ENCODE results near the gene NUB1.
A peak's percentile ranks its signal among the peaks of the same experiment; 100 is the strongest.
"Not testable (repeated sequence)": the region's sequence is repeated elsewhere in the genome, so short reads cannot be mapped to it uniquely, and the experiment has no call there.

The NUB1 gene, protein sequence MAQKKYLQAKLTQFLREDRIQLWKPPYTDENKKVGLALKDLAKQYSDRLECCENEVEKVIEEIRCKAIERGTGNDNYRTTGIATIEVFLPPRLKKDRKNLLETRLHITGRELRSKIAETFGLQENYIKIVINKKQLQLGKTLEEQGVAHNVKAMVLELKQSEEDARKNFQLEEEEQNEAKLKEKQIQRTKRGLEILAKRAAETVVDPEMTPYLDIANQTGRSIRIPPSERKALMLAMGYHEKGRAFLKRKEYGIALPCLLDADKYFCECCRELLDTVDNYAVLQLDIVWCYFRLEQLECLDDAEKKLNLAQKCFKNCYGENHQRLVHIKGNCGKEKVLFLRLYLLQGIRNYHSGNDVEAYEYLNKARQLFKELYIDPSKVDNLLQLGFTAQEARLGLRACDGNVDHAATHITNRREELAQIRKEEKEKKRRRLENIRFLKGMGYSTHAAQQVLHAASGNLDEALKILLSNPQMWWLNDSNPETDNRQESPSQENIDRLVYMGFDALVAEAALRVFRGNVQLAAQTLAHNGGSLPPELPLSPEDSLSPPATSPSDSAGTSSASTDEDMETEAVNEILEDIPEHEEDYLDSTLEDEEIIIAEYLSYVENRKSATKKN

DNA sequence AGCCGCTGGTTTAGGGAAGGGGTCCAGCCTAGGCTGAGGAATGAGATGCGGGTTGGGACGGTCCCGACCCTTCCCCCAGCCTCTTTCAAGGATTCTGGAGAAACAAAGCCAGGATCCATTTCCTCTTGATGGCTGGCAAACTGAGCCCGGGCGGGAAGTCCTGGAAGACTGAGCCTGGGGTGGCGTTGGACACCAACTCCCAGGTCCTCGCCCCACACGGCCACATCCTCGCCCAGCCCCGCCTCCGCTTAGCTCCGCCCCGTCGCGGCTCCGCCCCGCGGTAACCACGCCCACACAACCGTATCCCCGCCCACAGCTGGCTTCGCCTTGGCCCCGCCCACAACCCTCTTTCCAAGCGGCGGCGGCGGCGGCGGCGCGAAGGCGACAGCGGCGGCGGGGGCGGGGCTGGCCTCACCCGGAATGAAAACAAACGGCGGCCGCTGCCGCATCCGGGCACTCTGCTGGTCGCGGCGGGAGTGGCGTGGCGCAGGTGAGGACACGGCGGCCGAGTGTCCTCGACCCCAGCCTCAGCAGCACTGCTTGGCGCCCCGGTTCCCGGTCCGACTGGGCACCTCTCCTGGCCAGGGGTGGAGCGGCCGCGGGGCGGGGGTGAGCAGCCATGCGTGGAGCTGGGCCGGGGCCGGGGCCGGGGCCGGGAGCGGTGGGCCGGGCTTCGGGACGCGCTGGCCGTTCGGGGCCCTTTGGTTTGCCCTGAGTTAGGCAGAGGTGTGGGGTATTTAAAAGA, at the start of gene NUB1:
NUB1 (plus strand) TSS at position 456 of the 745 bp plus-strand sequence. CDS start 3,538 bp downstream, outside the sequence.
- peak; percentile 93 for DNase-seq (ENCODE audit: low spot score)

DNA sequence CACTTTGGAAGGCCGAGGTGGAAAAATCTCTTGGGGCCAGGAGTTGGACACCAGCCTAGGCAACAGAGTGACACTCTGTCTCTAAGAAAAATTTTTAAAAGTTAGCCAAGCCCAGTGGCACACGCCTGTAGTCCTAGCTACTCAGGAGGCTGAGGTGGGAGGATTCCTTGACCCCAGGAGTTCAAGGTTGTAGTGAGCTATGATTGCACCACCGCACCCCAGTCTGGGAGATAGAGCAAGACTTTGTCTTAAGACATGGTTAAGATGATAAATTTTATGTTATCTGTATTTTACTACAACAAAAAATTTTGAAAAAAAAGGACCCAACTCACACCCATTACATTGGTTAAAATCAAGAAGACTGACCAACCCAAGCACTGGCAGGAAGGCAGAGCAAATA, 48.8 kb upstream of the NUB1 start:
- no peak for DNase-seq (ENCODE audit: low spot score)

DNA sequence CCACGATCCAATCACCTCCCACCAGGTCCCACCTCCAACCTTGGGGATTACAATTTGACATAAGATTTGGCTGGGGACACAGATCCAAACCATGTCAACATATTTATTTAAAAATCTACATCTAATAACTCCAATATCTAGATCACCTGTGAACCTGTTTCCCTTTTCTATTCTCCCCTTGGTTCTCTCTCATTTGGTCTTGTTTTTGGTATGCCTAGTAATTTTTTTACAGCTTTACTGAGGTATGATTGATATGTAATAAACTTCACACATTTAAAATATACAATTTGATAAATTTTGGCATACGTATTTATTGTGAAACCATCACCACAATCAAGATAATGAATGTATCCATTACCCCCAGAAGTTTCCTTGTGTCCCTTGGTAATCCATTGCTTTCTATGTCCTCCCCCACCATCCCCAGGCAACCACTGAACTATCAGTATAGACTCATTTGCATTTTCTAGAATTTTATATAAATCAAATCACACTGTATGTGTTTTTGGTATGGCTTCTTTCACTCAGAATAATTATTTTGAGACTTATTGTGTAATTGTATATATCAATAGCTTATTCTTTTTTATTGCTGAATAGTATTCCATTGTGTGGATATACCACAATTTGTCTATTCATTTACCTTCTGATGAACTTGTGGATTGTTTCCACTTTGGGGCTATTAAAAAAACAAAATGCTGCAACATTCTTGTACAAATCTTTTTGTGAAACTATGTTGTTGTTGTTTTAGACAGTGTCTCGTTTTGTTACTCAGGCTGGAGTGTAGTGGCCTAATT, 45.2 kb upstream of the NUB1 start:
- no peak for DNase-seq (ENCODE audit: low spot score)

DNA sequence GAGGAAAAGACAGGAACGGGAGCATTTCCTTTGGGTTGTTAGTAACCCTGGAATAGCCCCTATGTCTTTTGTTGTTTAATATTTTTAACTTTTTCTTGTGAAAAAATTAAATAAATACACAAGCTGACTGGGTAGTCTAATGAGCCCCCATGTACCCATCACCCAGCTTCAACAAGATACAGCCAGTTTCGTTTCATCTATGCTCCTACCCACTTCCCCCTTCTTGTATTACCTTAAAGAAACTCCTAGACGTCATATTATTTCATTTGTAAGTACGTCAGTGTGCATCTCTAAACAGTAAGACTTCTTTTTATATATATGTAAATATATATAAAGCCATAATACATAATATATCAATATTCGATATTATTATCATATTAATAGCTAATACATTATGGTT, 42.8 kb upstream of the NUB1 start:
- no peak for DNase-seq (ENCODE audit: low spot score)

DNA sequence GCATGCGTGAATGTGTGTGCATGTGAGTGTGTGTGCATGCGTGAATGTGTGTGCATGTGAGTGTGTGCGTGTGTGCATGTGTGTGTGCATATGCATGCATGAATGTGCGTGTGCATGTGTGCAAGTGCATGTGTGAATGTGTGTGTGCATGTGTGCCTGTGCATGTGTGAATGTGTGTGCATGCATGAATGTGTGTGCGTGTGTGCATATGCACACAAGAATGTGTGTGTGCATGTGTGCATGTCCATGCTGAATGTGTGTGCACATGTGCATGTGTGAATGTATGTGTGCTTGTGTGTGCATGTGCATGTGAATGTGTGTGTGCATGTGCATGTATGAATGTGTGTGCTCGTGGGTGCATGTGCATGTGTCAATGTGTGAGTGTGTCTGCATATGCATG, 42.1 kb upstream of the NUB1 start:
- DNase-seq (ENCODE audit: low spot score) = no peak

DNA sequence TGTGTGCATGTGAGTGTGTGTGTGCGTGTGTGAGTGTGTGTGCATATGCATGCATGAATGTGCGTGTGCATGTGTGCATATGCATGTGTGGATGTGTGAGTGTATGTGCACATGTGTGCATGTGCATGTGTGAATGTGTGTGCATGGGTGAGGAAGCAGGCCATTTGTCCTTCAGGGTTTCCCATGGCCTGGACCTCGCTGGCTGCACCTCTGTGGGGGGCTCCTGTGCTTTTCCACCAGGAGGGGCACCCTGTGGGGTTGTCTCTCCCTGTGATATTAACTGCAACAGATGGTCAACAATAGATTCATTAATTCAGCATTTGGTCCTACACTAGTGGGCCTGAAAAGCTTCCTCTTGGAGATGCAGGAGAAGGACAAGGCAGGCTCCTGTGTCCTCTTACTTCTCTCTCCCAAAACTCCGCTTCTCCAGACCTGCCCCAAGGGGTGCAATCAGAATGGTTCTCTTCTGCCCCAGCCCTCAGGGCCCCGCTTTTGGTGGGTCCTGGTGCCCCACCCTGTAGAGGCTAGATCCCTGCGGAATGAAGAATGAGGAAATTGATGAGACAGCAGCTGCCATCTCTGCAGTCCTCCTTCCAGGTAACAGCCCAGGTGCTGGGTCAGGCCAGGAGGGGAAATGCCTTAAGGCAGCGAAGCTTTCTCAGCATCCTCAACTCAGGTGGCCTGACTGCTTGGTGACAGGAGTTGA, 41.5 kb upstream of the NUB1 start:
- DNase-seq (ENCODE audit: low spot score) = no peak

DNA sequence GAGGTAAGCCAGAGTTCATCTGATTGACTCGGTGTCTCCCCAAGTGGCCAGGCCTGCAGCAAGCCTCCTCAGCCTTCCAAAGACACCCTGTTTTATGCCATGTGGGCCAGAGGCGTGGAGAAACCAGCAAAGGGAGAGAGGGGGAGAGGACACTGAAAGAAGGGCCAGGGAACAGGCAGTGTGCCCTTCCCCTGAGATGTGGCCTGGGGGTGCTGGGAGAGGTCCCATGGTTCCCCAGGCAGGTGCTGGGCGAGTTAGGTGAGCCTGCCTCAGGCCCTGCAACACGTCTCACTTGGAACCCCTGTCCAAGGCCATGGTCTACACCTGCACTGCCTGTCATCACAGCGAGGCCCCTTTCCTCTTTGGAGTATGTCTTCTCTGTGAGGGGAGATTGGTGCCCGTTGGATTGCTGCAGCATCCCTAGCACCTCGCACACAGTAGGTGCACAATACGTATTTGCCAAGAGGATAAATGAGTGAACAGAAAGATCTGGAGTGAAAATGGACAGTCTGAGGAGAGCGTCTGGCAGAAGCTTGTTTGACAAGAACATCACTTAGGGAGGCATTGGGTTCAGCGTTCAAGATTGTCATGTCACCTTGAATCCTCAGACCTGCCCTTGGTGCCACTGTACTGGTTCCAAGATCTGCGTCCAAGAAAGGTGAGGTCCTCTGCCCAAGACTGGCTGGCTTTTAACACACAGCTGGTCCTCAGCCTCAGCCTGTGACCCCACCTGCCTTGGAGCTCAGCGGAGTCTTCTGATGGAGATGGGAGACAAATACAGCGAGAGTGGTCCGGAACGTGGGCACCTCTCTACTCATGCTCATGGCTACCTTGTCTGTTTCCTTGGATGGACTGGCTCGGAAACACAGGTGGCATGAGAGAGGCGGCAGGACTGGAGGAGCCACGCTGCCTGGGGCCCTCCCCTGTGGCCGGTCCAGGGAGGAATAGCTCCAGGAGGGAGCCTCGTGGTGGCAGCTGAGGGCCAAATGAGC, 39.8 kb upstream of the NUB1 start:
- DNase-seq (ENCODE audit: low spot score) = no peak

DNA sequence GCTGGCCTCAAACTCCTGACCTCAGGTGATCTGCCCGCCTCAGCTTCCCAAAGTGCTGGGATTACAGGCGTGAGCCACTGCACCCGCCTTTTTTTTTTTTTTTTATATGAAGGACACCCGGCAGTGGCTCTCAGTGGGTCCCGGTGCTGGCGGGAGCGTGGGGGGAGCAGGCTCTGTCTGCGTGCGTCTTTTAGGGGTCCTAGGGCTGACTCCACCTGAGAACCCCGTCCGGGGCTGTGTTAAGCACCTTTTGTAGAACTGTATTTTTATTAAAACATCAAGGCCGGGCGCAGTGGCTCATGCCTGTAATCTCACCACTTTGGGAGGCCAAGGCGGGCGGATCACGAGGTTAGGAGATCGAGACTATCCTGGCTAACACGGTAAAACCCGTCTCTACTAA, 37.4 kb upstream of the NUB1 start:
- DNase-seq (ENCODE audit: low spot score) = not testable (repeated sequence)

DNA sequence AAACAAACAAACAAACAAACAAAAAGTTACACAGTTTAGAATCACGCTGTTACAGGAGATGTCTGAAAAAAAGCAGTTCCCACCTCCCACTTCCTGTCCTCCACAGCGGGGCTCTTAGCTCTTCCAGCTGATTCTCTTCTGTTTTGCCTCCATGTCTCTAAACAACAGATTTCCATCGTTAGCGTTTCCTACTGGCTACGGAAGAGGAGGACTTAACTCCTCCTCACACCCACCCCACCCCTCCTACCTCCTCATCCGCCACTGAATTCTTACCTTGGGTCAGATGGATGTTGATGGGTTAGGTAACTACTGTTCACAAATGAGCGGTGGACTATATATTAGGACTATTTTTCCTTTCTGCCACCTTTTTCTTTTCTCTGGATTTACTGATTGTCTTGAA, 36.8 kb upstream of the NUB1 start:
- DNase-seq (ENCODE audit: low spot score) = no peak

DNA sequence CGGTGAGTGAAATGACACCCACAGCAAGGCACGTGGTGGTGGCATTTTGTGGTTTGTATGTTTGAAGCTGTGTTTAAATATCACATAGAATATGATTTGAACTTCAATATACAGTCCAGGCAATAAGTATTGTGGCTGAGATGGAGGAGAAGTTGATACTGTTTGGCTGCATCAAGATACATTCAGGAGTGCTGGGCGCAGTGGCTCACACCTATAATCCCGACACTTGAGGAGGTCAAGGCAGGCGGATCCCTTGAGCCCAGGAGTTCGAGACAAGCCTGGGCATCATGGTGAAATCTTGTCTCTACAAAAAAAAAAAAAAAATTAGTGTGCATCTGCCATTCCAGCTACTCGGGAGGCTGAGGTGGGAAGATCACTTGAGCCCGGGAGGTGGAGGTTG, 35.2 kb upstream of the NUB1 start:
- DNase-seq (ENCODE audit: low spot score) = no peak

DNA sequence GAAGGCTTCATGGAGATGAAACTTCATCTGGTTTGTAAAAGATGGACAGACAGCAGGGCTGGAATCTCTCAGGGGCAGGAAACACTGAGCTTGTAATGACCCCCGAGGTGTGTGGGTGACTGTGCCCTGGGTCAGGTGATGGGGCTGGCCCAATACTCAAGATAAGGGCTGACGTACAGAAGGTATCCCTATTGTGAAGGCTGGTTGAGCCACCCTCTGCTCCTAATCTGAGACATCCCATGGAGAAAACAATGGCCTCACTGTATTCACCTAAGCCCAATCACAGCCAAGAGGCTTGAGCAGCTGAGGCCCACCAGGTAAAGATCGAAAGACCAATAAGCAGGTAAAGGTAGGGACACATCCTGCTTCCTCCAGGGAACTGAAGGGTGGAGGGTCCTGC, 34.8 kb upstream of the NUB1 start:
- no peak for DNase-seq (ENCODE audit: low spot score)

DNA sequence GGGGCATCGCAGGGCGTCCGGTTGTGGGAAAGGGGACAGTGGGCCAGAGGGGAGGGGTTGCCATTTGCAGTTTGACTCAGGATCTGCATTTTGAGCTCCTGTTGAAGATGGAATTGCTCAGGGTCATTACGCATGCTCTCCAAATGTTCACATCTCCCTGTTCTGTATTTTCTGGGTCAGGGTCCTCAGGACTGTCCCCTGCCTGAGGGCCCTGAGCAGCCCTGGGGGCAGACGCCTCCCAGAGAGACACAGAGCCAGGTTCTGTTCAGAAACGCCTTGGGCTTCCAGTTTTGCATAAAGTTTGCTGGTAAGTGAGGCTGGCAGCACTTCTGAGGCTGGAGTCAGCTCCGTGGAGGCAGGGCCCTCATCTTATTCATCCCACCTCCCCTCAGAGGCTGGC, 34.1 kb upstream of the NUB1 start:
- no peak for DNase-seq (ENCODE audit: low spot score)

DNA sequence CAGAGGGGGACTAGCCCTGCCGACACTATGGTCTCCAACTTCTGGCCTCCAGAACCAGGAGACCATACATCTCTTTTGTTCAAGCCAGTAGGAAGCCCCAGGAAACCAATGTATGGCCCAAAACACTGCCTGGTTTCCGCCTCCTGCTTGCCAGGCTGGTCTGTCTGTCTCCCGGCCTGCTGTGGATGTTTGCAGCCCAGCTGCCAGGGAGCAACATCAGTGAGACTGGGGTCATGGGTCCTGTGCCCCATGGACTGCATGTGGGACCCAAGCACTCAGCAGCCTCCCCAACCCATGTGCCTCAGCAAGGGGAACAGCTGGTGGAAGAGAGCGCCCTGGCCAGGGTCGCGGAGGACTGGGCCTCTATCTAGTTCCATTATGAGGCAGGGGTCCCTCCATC, 33.4 kb upstream of the NUB1 start:
- DNase-seq (ENCODE audit: low spot score) = no peak

DNA sequence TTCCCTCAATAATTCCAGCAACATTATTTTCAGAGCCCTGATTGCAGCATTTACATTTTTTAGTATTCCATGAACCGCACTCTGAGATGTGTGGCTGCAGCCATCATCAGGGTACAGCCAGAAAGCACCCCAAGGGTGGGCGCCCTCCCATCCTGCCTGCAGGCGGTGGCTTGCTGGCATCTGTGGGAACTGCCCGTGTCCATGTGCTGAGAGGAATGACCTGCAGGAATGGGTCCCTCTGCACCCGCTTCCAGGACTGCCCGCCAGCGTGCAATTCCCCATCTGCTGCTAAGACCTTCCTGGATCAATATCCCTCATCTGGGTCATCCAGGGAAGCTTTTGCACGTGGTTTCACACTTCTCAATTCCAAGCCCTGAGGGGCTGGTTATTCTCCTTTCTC, 32.8 kb upstream of the NUB1 start:
- no peak for DNase-seq (ENCODE audit: low spot score)

DNA sequence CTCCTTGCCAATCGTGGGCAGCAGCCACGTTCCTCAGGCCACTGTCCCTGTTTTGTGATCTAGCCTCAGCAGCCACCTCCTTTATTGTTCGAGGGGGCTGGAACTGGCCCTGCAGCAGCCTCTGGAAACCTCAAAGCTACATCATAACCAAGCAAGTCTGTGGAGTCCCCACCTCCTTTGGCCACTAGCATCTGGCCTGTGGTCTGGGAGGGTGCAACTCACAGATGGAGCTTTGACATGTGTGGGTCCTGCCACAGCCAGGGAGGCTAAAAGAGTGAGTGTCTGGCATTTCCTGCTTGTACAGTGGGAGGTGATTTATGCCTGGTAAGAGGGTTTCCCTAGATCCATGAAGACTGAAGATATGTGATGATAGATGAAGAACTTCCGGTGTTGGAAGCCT, 32.3 kb upstream of the NUB1 start:
- DNase-seq (ENCODE audit: low spot score) = no peak

DNA sequence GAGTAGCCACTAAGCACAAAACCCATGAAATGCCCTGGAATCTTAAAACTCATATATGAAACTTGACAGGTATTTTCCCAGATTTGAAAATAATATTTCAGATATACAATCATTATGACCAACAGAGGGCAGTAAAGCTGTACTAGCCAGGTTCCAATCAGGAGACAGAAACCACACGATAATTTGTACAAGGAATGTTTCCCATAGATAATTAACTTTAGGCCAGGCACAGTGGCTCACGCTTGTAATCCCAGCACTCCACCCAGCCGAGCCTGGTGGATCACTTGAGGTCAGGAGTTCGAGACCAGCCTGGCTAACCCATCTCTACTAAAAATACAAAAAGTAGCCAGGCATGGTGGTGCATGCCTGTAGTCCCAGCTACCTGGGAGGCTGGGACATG, 31.0 kb upstream of the NUB1 start:
- no peak for DNase-seq (ENCODE audit: low spot score)

DNA sequence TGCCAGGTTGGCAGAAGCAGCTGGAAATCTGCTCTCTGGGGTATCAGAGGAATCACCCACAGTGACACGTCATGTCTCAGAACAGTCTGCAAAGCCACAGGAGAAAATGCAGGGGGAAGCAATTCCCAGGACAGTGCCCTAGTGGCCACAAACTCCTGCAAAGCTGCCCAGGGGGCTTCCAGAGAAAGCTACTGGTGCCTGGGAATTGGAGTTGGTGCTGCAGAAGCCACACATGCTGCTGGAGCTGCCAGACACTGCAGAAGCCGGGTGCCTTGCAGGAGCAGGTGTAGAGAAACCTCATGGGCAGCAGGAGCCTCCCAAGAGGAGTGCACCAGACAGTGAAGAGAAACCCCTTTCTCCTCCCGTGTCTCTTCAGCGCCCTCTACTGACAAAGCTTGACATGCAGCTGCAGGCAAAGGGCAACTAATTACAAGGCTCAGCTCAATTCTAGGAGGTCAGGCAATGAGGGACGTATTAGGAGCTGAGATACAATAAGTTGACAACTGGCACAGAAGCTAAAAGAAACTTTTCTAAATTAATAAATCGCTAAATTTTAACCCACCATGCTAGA, 30.2 kb upstream of the NUB1 start:
- peak; percentile 50 for DNase-seq (ENCODE audit: low spot score)

DNA sequence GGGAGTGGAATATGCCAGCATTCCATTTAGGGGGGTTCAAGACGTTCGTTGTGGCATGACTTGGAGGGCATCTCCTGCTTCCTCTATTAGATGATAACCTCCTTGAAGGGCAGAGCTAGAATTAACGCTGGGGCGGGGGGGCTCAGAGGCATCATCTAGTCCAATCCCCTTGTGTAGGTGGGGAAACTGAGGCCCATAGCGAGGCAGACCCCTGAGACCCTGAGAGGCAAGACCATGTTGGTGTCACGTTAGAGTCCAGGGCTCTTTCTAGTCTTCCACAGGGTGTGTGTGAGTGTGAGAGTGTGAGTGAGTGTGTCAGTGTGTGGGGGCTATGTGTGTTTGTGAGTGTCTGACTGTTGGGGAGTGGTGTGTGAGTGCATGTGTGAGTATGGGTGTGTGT, 29.3 kb upstream of the NUB1 start:
- DNase-seq (ENCODE audit: low spot score) = no peak

DNA sequence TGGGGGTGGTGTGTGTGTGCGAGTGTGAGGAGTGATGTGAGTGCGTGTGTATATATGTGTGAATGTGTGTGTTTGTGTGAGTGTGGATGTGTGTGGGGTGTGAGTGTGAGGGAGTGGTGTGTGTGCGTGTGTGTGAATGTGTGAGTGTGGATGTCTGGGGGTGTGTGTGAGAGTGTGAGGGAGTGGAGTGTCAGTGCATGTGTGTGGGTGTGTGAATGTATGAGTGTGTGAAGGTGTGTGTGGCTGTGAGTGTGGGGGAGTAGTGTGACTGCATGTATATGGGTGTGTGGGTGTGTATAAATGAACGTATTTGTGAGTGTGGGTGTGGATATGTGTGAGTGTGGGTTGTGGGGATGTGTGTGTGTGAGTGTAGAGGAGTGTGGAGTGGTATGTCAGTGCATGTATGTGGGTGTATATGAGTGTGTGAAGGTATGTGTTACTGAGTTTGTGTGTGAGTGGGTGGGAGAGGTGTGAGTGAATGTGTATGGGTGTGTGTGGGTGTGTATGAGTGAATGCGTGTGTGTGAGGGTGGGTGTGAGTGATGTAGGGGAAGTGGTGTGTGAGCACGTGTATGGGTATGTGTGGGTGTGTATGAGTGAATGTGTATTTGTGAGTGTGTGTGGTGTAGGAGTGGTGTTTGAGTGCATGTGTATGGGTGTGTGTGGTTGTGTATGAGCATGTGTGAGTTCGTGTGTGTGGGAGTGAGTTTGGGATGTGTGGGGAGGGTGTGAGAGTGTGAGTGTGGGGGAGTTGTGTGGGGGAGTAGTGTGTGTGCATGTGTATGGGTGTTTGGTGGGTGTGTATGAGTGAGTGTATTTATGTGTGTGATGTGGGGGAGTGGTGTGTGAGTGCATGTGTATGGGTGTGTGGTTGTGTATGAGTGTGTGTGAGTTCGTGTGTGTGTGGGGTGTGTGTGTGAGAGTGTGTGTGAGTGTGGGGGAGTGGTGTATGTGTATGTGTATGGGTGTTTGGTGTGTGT, 28.5 kb upstream of the NUB1 start:
- DNase-seq (ENCODE audit: low spot score) = no peak

Data from activated CD4-positive, alpha-beta T cell treated with anti-CD3 and anti-CD28 coated beads, Interleukin-2, Interleukin-4, amounts not matched to agents 100 ng/mL and 50 ng/mL, durations not matched to agents 16 hours and 8 hours (primary cell).